Keratinocyte (primary cell): ENCODE results near the gene FKBP5.

ENCODE experiments used
- EZH2 ChIP-seq: IDR thresholded peaks from one replicate; pipeline ENCODE4 v1.6.1; 2012; ENCODE audit warnings: inconsistent platforms, mild to moderate bottlenecking, low read length, moderate library complexity
- TF ChIP-seq, protein P1 (sequence below), 3 experiments: IDR thresholded peaks in 1 of 3; conservative IDR thresholded peaks in 1 of 3; optimal IDR thresholded peaks in 1 of 3; 2 replicates in 2 of 3; 3 replicates in 1 of 3; pipeline versions ENCODE3 to v1.5.1; 2011; ENCODE audit warnings: low read length in 3 of 3, mild to moderate bottlenecking in 3 of 3, moderate library complexity in 2 of 3, control low read depth in 1 of 3, inconsistent platforms in 1 of 3; ENCODE audit not compliant: insufficient read depth in 2 of 3; ENCODE audit errors: extremely low read depth in 1 of 3

DNA sequence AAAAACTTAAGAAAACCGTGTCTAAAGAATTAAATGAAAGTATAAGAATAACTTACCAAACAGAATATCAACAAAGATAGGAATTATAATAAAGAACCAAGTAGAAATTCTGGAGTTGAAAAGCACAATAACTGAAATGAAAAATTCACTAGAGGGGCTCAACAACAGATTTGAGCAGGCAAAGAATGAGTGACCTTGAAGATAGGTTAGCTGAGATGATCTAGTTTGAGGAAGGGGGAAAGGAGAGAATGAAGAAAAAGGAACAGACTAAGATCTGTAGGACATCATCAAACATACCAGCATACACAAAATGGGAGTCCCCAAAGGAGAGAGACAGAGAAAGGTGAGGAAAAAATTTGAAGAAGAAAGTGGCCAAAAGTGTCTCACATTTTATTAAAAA lies 138.3 kb downstream of the FKBP5 start:
- TF ChIP-seq, protein P1, sequence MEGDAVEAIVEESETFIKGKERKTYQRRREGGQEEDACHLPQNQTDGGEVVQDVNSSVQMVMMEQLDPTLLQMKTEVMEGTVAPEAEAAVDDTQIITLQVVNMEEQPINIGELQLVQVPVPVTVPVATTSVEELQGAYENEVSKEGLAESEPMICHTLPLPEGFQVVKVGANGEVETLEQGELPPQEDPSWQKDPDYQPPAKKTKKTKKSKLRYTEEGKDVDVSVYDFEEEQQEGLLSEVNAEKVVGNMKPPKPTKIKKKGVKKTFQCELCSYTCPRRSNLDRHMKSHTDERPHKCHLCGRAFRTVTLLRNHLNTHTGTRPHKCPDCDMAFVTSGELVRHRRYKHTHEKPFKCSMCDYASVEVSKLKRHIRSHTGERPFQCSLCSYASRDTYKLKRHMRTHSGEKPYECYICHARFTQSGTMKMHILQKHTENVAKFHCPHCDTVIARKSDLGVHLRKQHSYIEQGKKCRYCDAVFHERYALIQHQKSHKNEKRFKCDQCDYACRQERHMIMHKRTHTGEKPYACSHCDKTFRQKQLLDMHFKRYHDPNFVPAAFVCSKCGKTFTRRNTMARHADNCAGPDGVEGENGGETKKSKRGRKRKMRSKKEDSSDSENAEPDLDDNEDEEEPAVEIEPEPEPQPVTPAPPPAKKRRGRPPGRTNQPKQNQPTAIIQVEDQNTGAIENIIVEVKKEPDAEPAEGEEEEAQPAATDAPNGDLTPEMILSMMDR (optimal IDR thresholded peaks at IDR 0.05 in 1 of 3, IDR thresholded peaks at IDR 0.05 in 1 of 3, conservative IDR thresholded peaks at IDR 0.05 in 1 of 3; ENCODE audit: extremely low read depth in 1 of 3, insufficient read depth in 2 of 3, low read length in 3 of 3) = no peak
- TF ChIP-seq EZH2 = no peak
